Fibroblast of skin of left biceps (primary cell): ENCODE measurements around the gene NAP1L4.
A peak's percentile ranks its signal among the peaks of the same experiment; 100 is the strongest.
"Not testable (repeated sequence)": the region's sequence is repeated elsewhere in the genome, so short reads cannot be mapped to it uniquely, and the experiment has no call there.

Experiments used
- DNase-seq, 2 experiments: peaks; one replicate each; pipeline ENCODE4 v3.0.0-alpha.2; 2013; ENCODE audit warnings: low read depth in 2 of 2

The NAP1L4 gene

GRCh38 chr11:2905299-2905698 lies 86.8 kb downstream of the NAP1L4 start:
- not testable (repeated sequence) for DNase-seq

DNA sequence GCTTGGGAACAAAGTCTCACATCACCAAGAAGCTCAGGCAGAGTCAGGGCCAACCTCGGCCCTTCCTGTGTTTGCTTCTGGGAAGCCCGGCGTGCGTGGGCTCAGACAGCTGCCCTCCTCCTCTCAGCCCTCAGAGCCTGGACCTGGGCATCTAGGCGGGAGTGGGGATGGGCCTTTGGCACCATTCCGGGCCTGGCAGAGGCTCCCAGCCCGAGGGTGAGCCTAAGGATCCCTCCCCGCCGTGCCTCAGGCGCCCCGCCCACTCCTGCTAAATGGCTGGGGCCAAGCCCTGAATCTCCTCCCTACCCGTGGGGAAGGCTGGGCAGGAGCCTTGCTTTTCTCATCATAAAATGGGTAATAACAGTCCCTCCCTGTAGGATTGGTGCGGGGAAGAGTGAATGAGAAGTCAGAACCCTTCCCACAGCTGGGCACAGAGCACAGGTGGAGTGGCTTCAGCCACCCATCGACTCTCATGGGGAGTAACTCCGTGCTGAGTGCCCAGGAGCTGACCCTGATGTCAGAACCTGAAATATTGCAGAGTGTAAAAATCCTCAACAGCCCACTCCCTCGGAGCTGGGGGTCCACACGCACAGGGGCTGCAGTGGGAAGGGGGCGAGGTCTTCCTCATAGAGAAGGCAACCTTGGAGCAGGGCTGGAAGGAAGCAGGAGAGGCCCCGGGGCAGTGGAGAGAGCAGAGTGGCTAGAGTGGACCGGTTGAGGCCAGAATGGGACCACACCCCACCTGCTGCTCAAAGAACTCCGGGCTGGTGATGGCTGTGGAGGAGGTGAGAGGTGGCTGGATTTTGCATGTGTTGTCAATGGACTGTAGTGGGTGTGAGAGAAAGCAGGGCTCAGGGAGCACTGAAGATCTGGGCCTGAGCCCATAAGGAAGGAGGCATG lies 87.7 kb downstream of the NAP1L4 start:
- no peak for DNase-seq

- no peak for DNase-seq
Measured at GRCh38 chr11:2903672-2904011, 88.5 kb downstream of the NAP1L4 start.

DNA sequence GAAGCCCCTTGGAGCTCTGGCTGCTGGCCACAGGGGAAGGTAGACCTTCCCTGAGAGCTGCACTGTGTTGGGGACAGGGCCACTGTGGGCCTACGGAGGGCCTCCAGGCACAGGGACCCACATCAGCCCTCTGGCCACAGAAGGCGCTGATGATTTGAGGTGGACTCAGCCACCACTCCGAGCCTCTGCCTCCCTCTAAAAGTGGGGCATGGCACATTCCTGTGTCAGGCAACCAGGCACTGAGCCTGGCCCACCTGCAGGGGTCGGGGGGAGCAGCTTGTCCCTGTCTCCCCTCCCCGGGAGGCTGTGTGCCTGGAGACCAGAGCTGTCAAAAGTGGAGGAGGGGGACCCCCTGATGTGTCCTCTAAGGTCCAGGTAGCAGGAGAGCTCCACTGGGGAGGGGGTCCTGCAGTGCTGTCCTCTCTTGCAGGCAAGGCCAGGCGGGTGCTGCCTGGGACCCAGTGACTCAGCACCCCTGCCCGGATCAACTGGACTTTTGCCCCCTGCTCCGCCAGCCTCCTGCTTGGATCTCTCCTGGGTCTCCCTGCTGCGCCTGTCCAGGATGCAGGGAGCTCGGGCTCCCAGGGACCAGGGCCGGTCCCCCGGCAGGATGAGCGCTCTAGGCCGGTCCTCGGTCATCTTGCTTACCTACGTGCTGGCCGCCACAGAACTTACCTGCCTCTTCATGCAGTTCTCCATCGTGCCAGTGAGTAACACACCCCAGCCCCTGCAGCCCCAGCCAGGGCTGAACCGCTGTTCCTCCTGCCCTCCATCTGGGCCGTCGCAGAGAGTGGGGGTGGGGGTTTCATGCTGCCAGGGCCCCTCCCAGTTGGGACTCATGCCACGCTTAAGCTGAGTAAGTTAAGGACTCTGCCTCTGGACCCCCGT lies 89.1 kb downstream of the NAP1L4 start:
- no peak for DNase-seq

- DNase-seq = peak; percentile 62 to 64
Measured at GRCh38 chr11:2901854-2902783, 90.0 kb downstream of the NAP1L4 start.

- DNase-seq = no peak
Measured at GRCh38 chr11:2901196-2901796, 90.8 kb downstream of the NAP1L4 start.

GRCh38 chr11:2899080-2899783 lies 92.9 kb downstream of the NAP1L4 start:
- DNase-seq = no peak

- DNase-seq = peak in 1 of 2 experiments; percentile 47
Measured at GRCh38 chr11:2898366-2899079, 93.6 kb downstream of the NAP1L4 start.

DNA sequence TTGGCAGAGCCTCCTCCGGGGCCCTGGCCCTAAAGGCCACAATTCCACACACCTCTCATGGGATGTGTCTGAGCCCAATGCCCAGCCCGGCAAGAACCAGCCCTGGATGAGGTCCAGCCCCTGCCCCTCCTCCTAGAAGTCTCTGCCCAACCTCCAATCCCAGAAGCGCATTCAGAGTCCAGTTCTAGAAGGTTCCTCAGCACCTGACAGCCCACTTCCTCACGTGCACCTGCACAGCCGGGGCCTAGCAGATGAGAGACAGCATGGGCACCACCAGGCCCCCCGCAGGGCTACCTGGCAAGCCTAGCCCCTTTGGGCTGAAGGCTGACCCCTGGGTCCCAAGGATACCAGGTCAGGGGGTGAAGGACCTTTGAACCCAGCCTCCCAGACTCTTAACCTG lies 95.1 kb downstream of the NAP1L4 start:
- no peak for DNase-seq

DNA sequence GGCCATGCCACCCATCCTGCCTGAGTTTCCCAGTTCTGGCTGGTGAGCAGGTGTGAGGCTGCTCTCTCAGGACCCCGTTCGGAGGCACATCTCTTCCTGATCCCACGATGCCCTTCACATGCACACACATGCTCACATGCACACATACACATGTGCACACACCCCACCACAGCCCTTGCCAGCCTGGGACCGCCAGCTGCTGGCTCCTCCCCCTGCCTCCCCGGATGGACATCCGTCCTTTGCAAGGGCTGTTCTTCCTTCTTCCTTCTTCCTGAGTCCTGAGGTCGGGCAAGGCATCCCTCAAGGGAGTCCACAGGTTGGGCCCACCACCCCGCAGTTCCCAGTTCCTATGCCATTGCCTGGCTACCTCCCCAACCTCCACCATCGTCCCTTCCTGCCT lies 96.1 kb downstream of the NAP1L4 start:
- DNase-seq = no peak
